Right renal pelvis (tissue), 4 donors: Measurements from ENCODE around the gene PCGF6. TPM values are rescaled to one million over a fixed set of nuclear protein-coding genes. Genes with fewer than 3 reads are reported as not detected.
"Not testable (repeated sequence)": the region's sequence is repeated elsewhere in the genome, so short reads cannot be mapped to it uniquely, and the experiment has no call there.

ENCODE experiments used
- DNase-seq, 4 donors: peaks; one replicate each; pipeline ENCODE4 v3.0.0-alpha.2; 2013; ENCODE audit warnings: low read depth in 4 of 4, low spot score in 3 of 4, missing footprints in 1 of 4
- polyA plus RNA-seq, 4 donors: library from polyadenylated mRNA; unstranded; fragments of 120-200 nt; gene quantifications; one replicate each; pipeline ENCODE4 v1.2.1, GENCODE V29; 2013; ENCODE audit not compliant: insufficient read length in 4 of 4

PCGF6 gene, protein sequence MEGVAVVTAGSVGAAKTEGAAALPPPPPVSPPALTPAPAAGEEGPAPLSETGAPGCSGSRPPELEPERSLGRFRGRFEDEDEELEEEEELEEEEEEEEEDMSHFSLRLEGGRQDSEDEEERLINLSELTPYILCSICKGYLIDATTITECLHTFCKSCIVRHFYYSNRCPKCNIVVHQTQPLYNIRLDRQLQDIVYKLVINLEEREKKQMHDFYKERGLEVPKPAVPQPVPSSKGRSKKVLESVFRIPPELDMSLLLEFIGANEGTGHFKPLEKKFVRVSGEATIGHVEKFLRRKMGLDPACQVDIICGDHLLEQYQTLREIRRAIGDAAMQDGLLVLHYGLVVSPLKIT
- polyA plus RNA-seq, result 10 to 100 TPM; 13.4 to 16.7 (median 15.1) TPM

- peak; percentile 73 to 78 (median 76) for DNase-seq
Measured at GRCh38 chr10:103350517-103351260, at the start of gene PCGF6. Gene PCGF6, minus strand, starts transcription at chr10:103351140. Its CDS starts 74 bp downstream, at chr10:103351066.

DNA sequence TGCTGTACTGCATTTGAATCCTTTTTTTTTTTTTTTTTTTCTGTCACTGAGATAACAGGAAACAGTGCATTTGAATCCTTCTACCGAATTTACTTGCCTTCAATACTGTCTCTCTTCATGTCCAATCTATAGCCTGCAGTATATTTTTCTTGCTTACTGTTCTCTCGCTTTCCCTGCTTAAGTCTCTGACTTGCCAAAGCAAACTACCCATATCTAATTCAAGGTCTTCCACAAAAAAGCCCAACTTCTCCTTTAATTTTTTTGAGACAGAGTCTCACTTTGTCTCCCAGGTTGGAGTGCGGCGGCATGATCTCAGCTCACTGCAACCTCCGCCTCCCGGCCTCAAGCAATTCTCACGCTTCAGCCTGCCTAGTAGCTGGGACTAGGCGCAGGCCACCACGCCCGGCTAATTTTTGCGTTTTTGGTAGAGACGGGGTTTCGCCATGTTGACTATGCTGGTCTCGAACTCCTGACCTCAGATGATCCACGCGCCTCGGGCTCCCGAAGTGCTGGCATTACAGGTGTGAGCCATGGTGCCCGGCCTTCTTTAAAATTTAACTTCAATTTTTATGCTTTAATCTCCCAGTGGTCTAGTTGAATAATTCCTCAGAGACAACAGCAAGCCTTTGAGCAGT, 46.4 kb upstream of the PCGF6 start:
- no peak for DNase-seq

- peak in 1 of 4 donors; percentile 4 for DNase-seq
Measured at GRCh38 chr10:103396789-103397087, 45.8 kb upstream of the PCGF6 start.

DNA sequence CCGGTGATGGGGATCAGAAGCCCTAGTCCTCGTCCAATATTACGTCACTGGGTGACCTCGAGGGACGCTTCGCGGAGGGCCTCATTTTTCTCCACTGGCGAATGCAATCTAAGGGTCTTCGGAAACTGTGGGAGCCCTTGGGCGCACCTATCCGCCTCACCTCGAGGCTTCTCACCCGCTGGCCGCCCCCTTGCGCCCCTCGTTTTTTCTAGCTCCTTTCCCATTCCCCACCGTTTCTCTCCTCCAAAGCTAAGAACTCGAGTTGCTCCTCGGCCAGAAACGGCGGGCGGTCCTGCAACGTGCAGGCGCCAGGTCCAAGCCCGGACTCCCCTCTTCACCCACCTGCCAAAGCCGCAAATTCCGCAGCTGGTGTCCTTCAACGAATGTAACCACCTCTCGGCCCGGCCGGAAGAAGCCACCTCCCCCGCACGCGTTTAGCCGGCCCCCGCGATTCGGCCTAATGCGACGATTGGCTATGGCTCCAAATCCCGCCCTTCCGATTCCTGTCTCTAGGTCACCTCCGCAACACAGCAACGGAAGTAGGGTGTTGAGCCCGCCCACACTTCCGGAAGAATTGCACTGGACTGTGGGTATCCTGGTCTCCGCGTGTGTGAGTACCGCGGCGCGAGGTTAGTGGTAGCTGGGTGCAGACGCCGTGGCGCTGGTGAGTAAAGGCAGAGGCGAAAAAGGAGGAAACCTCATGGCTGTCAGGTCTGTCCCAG, 45.3 kb upstream of the PCGF6 start, which contains the start of the genes ATP5MK and PDCD11:
ATP5MK (minus strand) TSS at position 409 of the 722 bp plus-strand sequence. CDS start 4,018 bp downstream, outside the sequence.
PDCD11 (plus strand) TSS at position 560 of the 722 bp plus-strand sequence. CDS start 1,801 bp downstream, outside the sequence.
- DNase-seq, result peak; percentile 94 to 97 (median 96)

DNA sequence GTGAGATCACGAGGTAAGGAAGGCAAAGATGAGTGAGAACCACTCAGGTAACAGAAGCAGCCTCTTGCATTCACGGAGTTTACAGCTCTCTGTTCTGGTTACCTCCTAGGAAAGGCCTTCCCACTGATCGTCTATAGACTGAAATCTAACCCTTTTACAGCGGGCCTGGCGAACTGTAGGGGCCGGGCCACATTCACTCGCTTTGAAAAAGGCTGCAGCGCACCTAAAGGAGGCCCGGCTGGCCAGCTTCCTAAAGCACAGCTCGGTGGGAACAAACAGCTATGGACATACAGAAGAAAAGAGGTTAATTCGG, 44.8 kb upstream of the PCGF6 start:
- DNase-seq, result peak in 2 of 4 donors; percentile 3 to 12

DNA sequence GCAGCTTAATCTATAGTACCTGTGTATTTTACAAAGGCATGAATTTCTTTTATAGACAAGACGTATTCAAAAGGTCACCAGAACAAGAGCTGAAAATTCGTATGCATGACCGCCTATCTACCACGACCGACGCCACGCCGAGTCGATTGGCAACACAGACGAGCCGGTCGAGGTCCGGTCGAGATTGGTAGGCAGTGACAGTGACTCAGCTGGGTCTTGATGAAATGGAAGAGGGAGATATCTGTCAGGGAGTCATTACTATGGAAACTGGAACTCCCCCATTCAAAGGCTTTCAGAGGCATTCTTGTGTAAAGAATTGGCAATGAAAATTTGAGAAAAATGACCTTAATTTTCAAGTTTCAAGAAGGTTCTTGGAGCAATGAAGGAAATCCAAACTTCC, 43.2 kb upstream of the PCGF6 start:
- DNase-seq, result no peak

- DNase-seq, result no peak
Measured at GRCh38 chr10:103382769-103383168, 31.8 kb upstream of the PCGF6 start.

DNA sequence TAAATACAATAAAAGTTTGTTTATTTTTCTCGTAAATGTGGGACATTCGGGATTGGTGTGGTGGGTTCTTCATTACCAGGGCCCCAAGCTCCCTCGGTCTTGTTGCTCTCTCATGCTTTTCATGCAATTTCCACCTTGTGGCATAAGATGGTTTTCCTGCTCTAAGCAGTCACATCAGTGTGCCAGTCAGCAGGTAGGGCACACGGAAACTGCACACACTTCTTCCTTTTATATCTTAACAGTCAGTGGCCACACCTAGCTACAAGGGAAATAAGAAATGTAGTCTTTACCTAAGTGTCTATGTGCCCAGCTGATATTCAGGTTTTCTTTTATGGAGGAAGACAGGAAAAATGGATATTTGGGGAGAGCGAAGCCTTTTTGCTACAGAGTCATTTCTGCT, 23.3 kb upstream of the PCGF6 start:
- DNase-seq, result no peak

DNA sequence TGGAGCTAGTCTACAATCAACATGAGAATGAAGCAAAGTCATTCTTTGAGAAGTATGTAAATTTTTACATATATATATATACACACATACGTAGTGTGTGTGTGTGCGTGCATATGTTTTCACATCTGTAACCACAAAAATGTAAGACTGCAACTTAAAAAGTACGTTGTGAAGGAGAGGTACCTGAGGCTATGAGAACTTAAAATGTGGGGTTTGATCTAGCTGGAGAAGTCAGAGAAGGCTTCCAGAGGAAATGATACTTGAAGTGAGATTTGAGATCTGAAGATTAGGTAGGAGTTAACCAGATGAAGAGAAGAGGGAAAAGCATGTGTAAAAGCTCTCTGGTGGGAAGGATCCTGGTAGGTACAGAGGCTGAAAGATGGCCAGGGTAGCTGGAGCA, 22.6 kb upstream of the PCGF6 start:
- no peak for DNase-seq

- DNase-seq, result peak; percentile 85 to 94 (median 90)
Measured at GRCh38 chr10:103367782-103368518, 17.0 kb upstream of the PCGF6 start, which contains the start of gene TAF5. Gene TAF5, plus strand, starts transcription at chr10:103367976. Its CDS starts 14 bp downstream, at chr10:103367990.

- DNase-seq, result no peak
Measured at GRCh38 chr10:103367379-103367781, 16.4 kb upstream of the PCGF6 start.

DNA sequence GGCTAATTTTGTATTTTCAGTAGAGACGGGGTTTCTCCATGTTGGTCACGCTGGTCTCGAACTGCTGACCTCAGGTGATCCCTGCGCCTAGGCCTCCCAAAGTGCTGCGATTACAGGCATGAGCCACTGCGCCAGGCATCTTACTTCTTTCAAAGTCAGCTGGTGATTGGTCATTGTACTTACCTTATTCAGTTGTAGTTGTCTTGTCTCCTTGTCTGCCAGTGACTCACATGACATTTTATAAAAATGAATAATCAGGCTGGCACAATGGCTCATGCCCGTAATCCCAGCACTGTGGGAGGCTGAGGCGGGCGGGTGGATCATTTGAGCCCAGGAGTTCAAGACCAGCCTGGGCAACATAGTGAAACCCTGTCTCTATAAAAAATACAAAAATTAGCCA, 9.9 kb upstream of the PCGF6 start:
- DNase-seq, result not testable (repeated sequence)

DNA sequence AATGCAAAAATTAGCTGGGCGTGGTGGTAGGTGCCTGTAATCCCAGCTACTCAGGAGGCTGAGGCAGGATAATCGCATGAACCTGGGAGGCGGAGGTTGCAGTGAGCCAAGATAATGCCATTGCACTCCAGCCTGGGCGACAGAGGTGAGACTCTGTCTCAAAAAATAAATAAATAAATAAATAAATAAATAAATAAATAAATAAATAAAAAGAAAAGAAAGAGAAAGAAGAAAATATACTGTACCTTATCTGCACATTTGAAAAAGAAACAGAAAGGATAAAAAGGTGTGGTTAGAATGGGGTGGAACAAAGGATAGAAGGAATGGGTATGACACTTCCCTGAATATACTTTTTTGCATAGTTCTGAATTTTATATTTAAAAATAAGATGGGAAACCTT, 8.6 kb upstream of the PCGF6 start:
- DNase-seq, result not testable (repeated sequence)

DNA sequence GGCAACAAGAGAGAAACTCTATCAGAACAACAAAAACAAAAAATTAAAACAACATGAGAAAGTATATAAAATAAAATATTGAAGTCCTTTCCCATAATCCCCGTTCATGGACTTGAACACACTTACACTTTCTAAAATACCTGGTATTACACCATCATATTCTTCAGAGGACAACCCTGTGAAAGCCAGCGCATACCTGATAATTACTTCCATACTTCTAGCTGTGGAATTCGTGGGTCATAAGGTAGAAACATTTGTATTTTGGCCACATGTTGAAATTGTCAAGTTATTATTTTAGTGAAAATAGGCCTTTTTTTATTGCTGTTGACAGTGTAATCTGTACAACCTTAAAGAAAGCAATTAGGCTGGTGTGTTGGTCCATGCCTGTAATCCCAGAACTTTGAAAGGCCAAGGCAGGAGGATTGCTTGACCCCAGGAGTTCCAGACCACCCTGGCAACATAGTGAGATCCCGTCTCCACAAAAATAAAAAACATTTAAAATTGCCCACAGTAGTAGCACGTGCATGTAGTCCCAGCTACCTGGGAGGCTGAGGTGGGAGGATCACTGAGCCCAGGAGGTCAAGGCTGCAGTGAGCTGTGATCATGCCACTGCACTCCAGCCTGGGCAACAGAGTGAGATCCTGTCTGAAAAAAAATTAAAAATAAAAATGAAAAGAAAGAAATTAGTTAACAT, 5.1 kb upstream of the PCGF6 start:
- DNase-seq, result no peak

GRCh38 chr10:103354567-103354966, 3.6 kb upstream of the PCGF6 start:
- not testable (repeated sequence) for DNase-seq

DNA sequence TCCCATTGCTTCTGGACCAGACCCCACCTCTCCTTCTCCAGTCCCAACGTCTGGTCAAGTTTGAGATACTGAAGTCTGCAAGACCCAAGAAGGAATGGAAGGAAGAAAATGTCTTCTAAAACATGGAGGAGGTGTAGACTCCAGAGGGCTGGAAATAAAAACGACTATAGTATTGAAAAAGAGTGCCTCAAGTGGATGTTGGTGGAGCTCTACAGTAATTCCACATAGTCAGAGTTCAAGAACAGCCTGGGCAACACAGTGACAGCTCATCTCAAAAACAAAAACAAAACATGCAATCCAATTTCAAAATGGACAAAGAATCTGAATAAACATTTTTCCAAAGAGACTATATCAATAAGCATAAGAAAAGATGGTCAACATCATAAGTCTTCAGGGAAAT, 2.3 kb upstream of the PCGF6 start:
- DNase-seq, result no peak

DNA sequence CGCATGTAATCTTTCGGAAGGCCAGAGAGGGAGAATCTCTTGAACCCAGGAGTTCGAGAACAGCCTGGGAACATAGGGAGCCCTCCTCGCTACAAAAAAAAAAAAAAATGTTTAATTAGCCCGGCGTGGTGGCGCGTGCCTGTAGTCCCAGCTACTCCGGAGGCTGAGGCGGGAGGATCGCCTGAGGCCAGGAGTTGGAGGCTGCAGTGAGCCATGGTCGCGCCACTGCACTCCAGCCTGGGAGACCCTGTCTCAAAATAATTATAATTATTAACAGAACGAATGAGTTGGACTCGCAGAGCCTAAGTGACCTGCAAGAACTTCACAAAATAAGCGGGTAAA, 794 bp downstream of the PCGF6 start:
- DNase-seq, result no peak

- DNase-seq, result no peak
Measured at GRCh38 chr10:103336370-103336769, 14.6 kb downstream of the PCGF6 start.

- no peak for DNase-seq
Measured at GRCh38 chr10:103334567-103334966, 16.4 kb downstream of the PCGF6 start.
